GM23338 (cell line): ENCODE results near the gene UEVLD. TPM values are rescaled to one million over a fixed set of nuclear protein-coding genes. Genes with fewer than 3 reads are reported as not detected.

ENCODE experiments used
- ATAC-seq: fragments of 200-7000 bp; cut with Tn5 transposase; 3 replicates; pipeline ENCODE4 v1.9.1; 2020
- DNase-seq: peaks from one replicate; pipeline ENCODE4 v3.0.0-alpha.2; 2015; ENCODE audit warnings: low spot score
- H2AFZ ChIP-seq: fragments of 200-600 bp; sonication (generic); 2 replicates; pipeline ENCODE4 v1.8.0; 2016; ENCODE audit warnings: antibody characterized with exemption, mild to moderate bottlenecking, moderate library complexity
- H3F3A ChIP-seq: fragments of 200-600 bp; sonication (generic); replicated peaks from 2 replicates; pipeline ENCODE4 v1.8.0; 2017; ENCODE audit warnings: antibody characterized with exemption, mixed run types, low read depth
- H3K27ac ChIP-seq: fragments of 200-600 bp; sonication (generic); 2 replicates; pipeline ENCODE4 v1.6.1; 2016; ENCODE audit warnings: low read depth
- H3K27me3 ChIP-seq: fragments of 200-600 bp; sonication (generic); 2 replicates; pipeline ENCODE4 v1.8.0; 2016; ENCODE audit warnings: mild to moderate bottlenecking, mixed run types, moderate library complexity; ENCODE audit not compliant: insufficient read depth
- H3K36me3 ChIP-seq: fragments of 200-600 bp; sonication (generic); 2 replicates; pipeline ENCODE4 v1.8.0; 2016; ENCODE audit warnings: mild to moderate bottlenecking; ENCODE audit not compliant: insufficient read depth
- H3K4me1 ChIP-seq: fragments of 200-600 bp; sonication (generic); 2 replicates; pipeline ENCODE4 v1.8.0; 2016; ENCODE audit warnings: mild to moderate bottlenecking, moderate library complexity; ENCODE audit not compliant: insufficient read depth
- H3K4me2 ChIP-seq: fragments of 200-600 bp; sonication (generic); 2 replicates; pipeline ENCODE4 v1.7.1; 2017; ENCODE audit warnings: mixed run types
- H3K4me3 ChIP-seq: fragments of 200-600 bp; sonication (generic); 2 replicates; pipeline ENCODE4 v1.6.1; 2016; ENCODE audit warnings: mixed run types
- H3K79me2 ChIP-seq: fragments of 200-600 bp; sonication (generic); replicated peaks from 2 replicates; pipeline ENCODE4 v1.8.0; 2017; ENCODE audit warnings: mild to moderate bottlenecking; ENCODE audit not compliant: insufficient read depth
- H3K9me2 ChIP-seq: fragments of 200-600 bp; sonication (generic); 2 replicates; pipeline ENCODE4 v1.8.0; 2017; ENCODE audit not compliant: insufficient read depth
- H4K20me1 ChIP-seq: fragments of 200-600 bp; sonication (generic); replicated peaks from 2 replicates; pipeline ENCODE4 v1.8.0; 2017; ENCODE audit warnings: mild to moderate bottlenecking; ENCODE audit not compliant: insufficient read depth
- H3K27ac Mint-ChIP-seq: 2 replicates; pipeline ENCODE4 v1.8.0; 2020; ENCODE audit warnings: inconsistent platforms, mild to moderate bottlenecking, moderate library complexity, mixed read lengths
- H3K27me3 Mint-ChIP-seq: 3 replicates; pipeline ENCODE4 v1.8.0; 2022; ENCODE audit warnings: low read depth, mild to moderate bottlenecking, moderate library complexity, mixed read lengths, inconsistent platforms; ENCODE audit not compliant: insufficient read depth, poor library complexity
- H3K36me3 Mint-ChIP-seq: 3 replicates; pipeline ENCODE4 v1.8.0; 2021; ENCODE audit warnings: low read depth, mild to moderate bottlenecking, inconsistent platforms, moderate library complexity, mixed read lengths
- H3K4me1 Mint-ChIP-seq: 3 replicates; pipeline ENCODE4 v1.8.0; 2020; ENCODE audit warnings: mild to moderate bottlenecking, inconsistent platforms, mixed read lengths
- H3K4me3 Mint-ChIP-seq: 3 replicates; pipeline ENCODE4 v1.8.0; 2021; ENCODE audit warnings: moderate library complexity, mild to moderate bottlenecking, inconsistent platforms, mixed read lengths
- H3K9me3 Mint-ChIP-seq: 3 replicates; pipeline ENCODE4 v1.8.0; 2020; ENCODE audit warnings: moderate library complexity, mild to moderate bottlenecking, inconsistent platforms, mixed read lengths
- CREB1 ChIP-seq: fragments of 250-450 bp; sonication (Bioruptor Pico); IDR thresholded peaks from 2 replicates; pipeline ENCODE4 v1.5.0; 2020; ENCODE audit warnings: low read depth, mild to moderate bottlenecking, moderate library complexity
- CTCF ChIP-seq, 2 experiments: fragments of 200-600 bp in 1 of 2; sonication (generic) in 1 of 2; conservative IDR thresholded peaks; 2 replicates each; pipeline versions ENCODE4 v1.5.1 to v1.6.1; 2016 to 2017; ENCODE audit warnings: antibody characterized with exemption in 2 of 2, low read depth in 2 of 2, mild to moderate bottlenecking in 2 of 2, moderate library complexity in 1 of 2
- ETS1 ChIP-seq: IDR thresholded peaks from 2 replicates; pipeline ENCODE4 v1.6.1; 2016; ENCODE audit warnings: antibody characterized with exemption
- EZH2 ChIP-seq: fragments of 200-600 bp; sonication (generic); IDR thresholded peaks from one replicate; pipeline ENCODE4 v1.8.0; 2017; ENCODE audit warnings: antibody characterized with exemption, mild to moderate bottlenecking, low read depth; ENCODE audit not compliant: unreplicated experiment
- EZH2phosphoT487 ChIP-seq: fragments of 200-600 bp; sonication (generic); IDR thresholded peaks from one replicate; pipeline ENCODE4 v1.8.1; 2018; ENCODE audit warnings: antibody characterized with exemption; ENCODE audit not compliant: unreplicated experiment
- JUNB ChIP-seq: IDR thresholded peaks from one replicate; pipeline ENCODE4 v1.6.1; 2016; ENCODE audit warnings: antibody characterized with exemption; ENCODE audit not compliant: unreplicated experiment
- NANOG ChIP-seq: IDR thresholded peaks from 2 replicates; pipeline ENCODE4 v1.6.1; 2016; ENCODE audit warnings: antibody characterized with exemption, borderline replicate concordance
- POLR2AphosphoS5 ChIP-seq: IDR thresholded peaks from 2 replicates; pipeline ENCODE4 v1.6.1; 2016; ENCODE audit warnings: antibody characterized with exemption, low read depth
- REST ChIP-seq: IDR thresholded peaks from one replicate; pipeline ENCODE4 v1.6.1; 2018; ENCODE audit warnings: antibody characterized with exemption; ENCODE audit not compliant: unreplicated experiment
- STAT1 ChIP-seq: IDR thresholded peaks from one replicate; pipeline ENCODE4 v1.6.1; 2016; ENCODE audit warnings: antibody characterized with exemption; ENCODE audit not compliant: unreplicated experiment
- ZNF114 ChIP-seq: fragments of 250-450 bp; sonication (Bioruptor Pico); IDR thresholded peaks from 2 replicates; pipeline ENCODE4 v1.5.0; 2020; ENCODE audit warnings: mild to moderate bottlenecking, moderate library complexity
- ZNF331 ChIP-seq: fragments of 250-450 bp; sonication (Bioruptor Pico); IDR thresholded peaks from 2 replicates; pipeline ENCODE4 v1.5.0; 2020; ENCODE audit warnings: low read depth, mild to moderate bottlenecking, moderate library complexity
- ZNF462 ChIP-seq: fragments of 250-450 bp; sonication (Bioruptor Pico); IDR thresholded peaks from 2 replicates; pipeline ENCODE4 v1.5.0; 2020; ENCODE audit warnings: mild to moderate bottlenecking, moderate library complexity
- polyA plus RNA-seq: library from polyadenylated mRNA; unstranded; fragments of >200 nt; fragmentation: Nextera tagmentation; extraction: Ambion mirVana; gene quantifications from 2 replicates; pipeline ENCODE4 v1.2.1, GENCODE V29; 2016
- total RNA-seq: library from RNA; depleted of rRNA; stranded (reverse); fragments of >200 nt; shearing (Covaris generic); gene quantifications from 2 replicates; pipeline ENCODE4 v1.2.3, GENCODE V29; 2014

UEVLD gene
- total and polyA plus RNA-seq, 2 experiments from 2014 or later = 10.2 to 11.8 TPM

GRCh38 chr11:18612394-18612793 is 23.9 kb upstream of the UEVLD start:
- DNase-seq = no peak
- Histone ChIP-seq H3K9me2 (no peaks in the 10 kb centered on the region), H3K4me2 (no peak overlapping the region), H4K20me1 (peaks cover 9% of the 10 kb centered on the region; the same call in 1 of the 2 replicates), H3K27me3 (no peaks in the 10 kb centered on the region), H3F3A (no peaks in the 10 kb centered on the region), H3K36me3 (peaks cover 15% of the 10 kb centered on the region), H2AFZ (no peak overlapping the region), H3K4me1 (peaks cover 5% of the 10 kb centered on the region; the same call in 1 of the 2 replicates), H3K4me3 (no peak overlapping the region), H3K27ac (no peak overlapping the region), H3K79me2 (peaks cover 6% of the 10 kb centered on the region)
- no peaks in the 10 kb centered on the region for H3K9me3 Mint-ChIP-seq
- no peak overlapping the region for H3K27ac Mint-ChIP-seq
- no peak for ATAC-seq
- H3K36me3 Mint-ChIP-seq = peaks cover 20% of the 10 kb centered on the region
- H3K27me3 Mint-ChIP-seq = no peaks in the 10 kb centered on the region
- H3K4me3 Mint-ChIP-seq = no peak overlapping the region
- no peak for TF ChIP-seq STAT1
- TF ChIP-seq ETS1 = no peak
- no peak for TF ChIP-seq EZH2phosphoT487
- no peak for TF ChIP-seq CREB1 (CRISPR knock-in tag)
- TF ChIP-seq POLR2AphosphoS5 = no peak
- no peak for TF ChIP-seq ZNF462 (CRISPR knock-in tag)
- TF ChIP-seq REST = no peak
- TF ChIP-seq JUNB = no peak
- TF ChIP-seq CTCF (conservative IDR thresholded peaks at IDR 0.05; ENCODE audit: low read depth in 2 of 2) = no peak
- no peak for TF ChIP-seq EZH2
- TF ChIP-seq NANOG = no peak
- TF ChIP-seq ZNF114 = no peak
- TF ChIP-seq ZNF331 = no peak
- peaks cover 3% of the 10 kb centered on the region; the same call in 2 of the 3 replicates for H3K4me1 Mint-ChIP-seq
